ENCODE data around the gene GRM3.

- TF ChIP-seq SUZ12 (IDR thresholded peaks at IDR 0.05; ENCODE audit: extremely low read depth, insufficient read depth, insufficient read length) (no peak), ZNF274 (IDR thresholded peaks at IDR 0.05; ENCODE audit: low read depth, low read length) (no peak), YY1 (IDR thresholded peaks at IDR 0.05; ENCODE audit: insufficient read depth, insufficient read length) (no peak)
Measured at GRCh38 chr7:86818903-86819302, 175.2 kb downstream of the GRM3 start.

Measured in NT2/D1 (cell line).